ENCODE data around the gene P4HB.

- no peak for TF ChIP-seq CTCF (IDR thresholded peaks at IDR 0.05)
- TF ChIP-seq POLR2A (IDR thresholded peaks at IDR 0.05) = no peak
- no peak for TF ChIP-seq EP300 (IDR thresholded peaks at IDR 0.05)
These were observed 51.4 kb downstream of the P4HB start for GRCh38 chr17:81808778-81809555.

Measured in tibial nerve (tissue), 4 donors.